Esophagus squamous epithelium (tissue), 5 donors: ENCODE measurements around the gene SELL. TPM values are rescaled to one million over a fixed set of nuclear protein-coding genes. Genes with fewer than 3 reads are reported as not detected.

ENCODE experiments used
- DNase-seq: peaks from one replicate; lab custom pipeline; 2025; lab: John Stamatoyannopoulos, UW
- H3K27ac ChIP-seq, 4 donors: fragments of 200-600 bp; sonication (generic); one replicate each; pipeline ENCODE4 v1.5.1; 2016 to 2019; ENCODE audit warnings: mild to moderate bottlenecking in 1 of 4
- H3K27me3 ChIP-seq, 4 donors: fragments of 200-600 bp; sonication (generic); 1 replicate in 3 of 4; 2 replicates in 1 of 4; pipeline versions ENCODE4 v1.5.1 to v1.6.0; 2017 to 2021; ENCODE audit warnings: antibody characterized with exemption in 1 of 4
- H3K36me3 ChIP-seq, 3 donors: fragments of 200-600 bp; sonication (generic); one replicate each; pipeline ENCODE4 v1.5.1; 2016 to 2019
- H3K4me1 ChIP-seq, 3 donors: fragments of 200-600 bp; sonication (generic); one replicate each; pipeline ENCODE4 v1.5.1; 2017 to 2019
- H3K4me3 ChIP-seq, 4 donors: fragments of 200-600 bp; sonication (generic); 1 replicate in 3 of 4; 2 replicates in 1 of 4; pipeline ENCODE4 v1.5.1; 2016 to 2019; ENCODE audit warnings: mild to moderate bottlenecking in 2 of 4, moderate library complexity in 1 of 4
- H3K9me3 ChIP-seq, 3 donors: fragments of 200-600 bp; sonication (generic); one replicate each; pipeline ENCODE4 v1.5.1; 2016 to 2019
- CTCF ChIP-seq, 6 experiments: fragments of 450-650 bp in 4 of 6; fragments of 200-600 bp in 2 of 6; sonication (generic) in 2 of 6; IDR thresholded peaks; one replicate each; pipeline ENCODE4 v1.5.1; 2016 to 2019; ENCODE audit warnings: antibody characterized with exemption in 6 of 6, mild to moderate bottlenecking in 4 of 6, moderate library complexity in 4 of 6
- POLR2A ChIP-seq, 4 donors: fragments of 450-650 bp; IDR thresholded peaks; one replicate each; pipeline ENCODE4 v1.6.1; 2017; ENCODE audit warnings: antibody characterized with exemption in 4 of 4, mild to moderate bottlenecking in 4 of 4, moderate library complexity in 3 of 4
- WGBS, 2 donors: methylation state at CpG; one replicate each; pipeline ENCODE4 v1.1.5; 2018; 5-methylcytosine and 5-hydroxymethylcytosine counted together
- intact Hi-C: fragments of 100-400 bp; cut with DNase I; formaldehyde crosslinking; loops from one replicate; pipeline ENCODE4 v1.15.0; 2022
- total RNA-seq, 4 donors: library from RNA; depleted of rRNA; stranded (reverse); fragments of >200 nt; gene quantifications; one replicate each; pipeline ENCODE4 v1.1.0, GENCODE V29; 2016
- donor health status: DM: yes; HTN: yes; CAD: no.

Gene SELL
- total RNA-seq, 4 donors from 2014 or later, result 0.38 to 2.2 (median 1.1) TPM

GRCh38 chr1:169729991-169730390 lies 18.6 kb upstream of the SELL start:
- TF ChIP-seq POLR2A (IDR thresholded peaks at IDR 0.05) (no peak), CTCF (IDR thresholded peaks at IDR 0.05) (no peak)
- Histone ChIP-seq H3K4me1 (no peaks in the 10 kb centered on the region), H3K27me3 (peaks cover 0 to 12% (median 2%) of the 10 kb centered on the region in 4 donors), H3K9me3 (no peaks in the 10 kb centered on the region), H3K36me3 (no peaks in the 10 kb centered on the region), H3K27ac (no peak overlapping the region), H3K4me3 (no peak overlapping the region)
- no peak for DNase-seq
- intact Hi-C loops, result no loop called here

- WGBS, 2 donors, result 52 to 80% methylated on average over 6 of the region's 6 CpGs
- intact Hi-C loops, result no loop called here
- Histone ChIP-seq H3K27ac (no peak overlapping the region), H3K36me3 (no peaks in the 10 kb centered on the region), H3K4me3 (no peak overlapping the region), H3K9me3 (no peaks in the 10 kb centered on the region), H3K4me1 (no peaks in the 10 kb centered on the region), H3K27me3 (peaks cover 0 to 7% (median 2%) of the 10 kb centered on the region in 4 donors)
- TF ChIP-seq POLR2A (IDR thresholded peaks at IDR 0.05) (no peak), CTCF (IDR thresholded peaks at IDR 0.05) (no peak)
- no peak for DNase-seq
Observed at GRCh38 chr1:169727307-169727706, 15.9 kb upstream of the SELL start.

- Histone ChIP-seq H3K9me3 (no peaks in the 10 kb centered on the region), H3K27me3 (peaks cover 0 to 7% (median 2%) of the 10 kb centered on the region in 4 donors), H3K36me3 (no peaks in the 10 kb centered on the region), H3K27ac (no peak overlapping the region), H3K4me1 (no peaks in the 10 kb centered on the region), H3K4me3 (no peak overlapping the region)
- TF ChIP-seq POLR2A (IDR thresholded peaks at IDR 0.05) (no peak), CTCF (IDR thresholded peaks at IDR 0.05) (no peak)
- DNase-seq, result no peak
- WGBS, 2 donors, result 63 to 73% methylated on average over 3 of the region's 3 CpGs
- intact Hi-C loops, result no loop called here
Observed at GRCh38 chr1:169726851-169727250, 15.4 kb upstream of the SELL start.

GRCh38 chr1:169725930-169726329 lies 14.5 kb upstream of the SELL start:
- Histone ChIP-seq H3K9me3 (no peaks in the 10 kb centered on the region), H3K4me1 (no peaks in the 10 kb centered on the region), H3K27ac (no peak overlapping the region), H3K4me3 (no peak overlapping the region), H3K27me3 (peaks cover 0 to 7% (median 0%) of the 10 kb centered on the region in 4 donors), H3K36me3 (no peaks in the 10 kb centered on the region)
- DNase-seq, result no peak
- WGBS, 2 donors, result 39 to 49% methylated on average over 3 of the region's 3 CpGs
- TF ChIP-seq CTCF (IDR thresholded peaks at IDR 0.05), result no peak
- TF ChIP-seq POLR2A (IDR thresholded peaks at IDR 0.05), result no peak
- intact Hi-C loops, result no loop called here

- TF ChIP-seq CTCF (IDR thresholded peaks at IDR 0.05) (no peak), POLR2A (IDR thresholded peaks at IDR 0.05) (no peak)
- no peaks in the 10 kb centered on the region for H3K36me3 ChIP-seq
- DNase-seq, result no peak
- H3K9me3 ChIP-seq, result no peaks in the 10 kb centered on the region
- intact Hi-C loops, result no loop called here
- 47 to 61% methylated on average over 4 of the region's 4 CpGs for WGBS, 2 donors
- peaks cover 0 to 3% (median 0%) of the 10 kb centered on the region in 4 donors for H3K27me3 ChIP-seq
- H3K4me3 ChIP-seq, result no peak overlapping the region
- H3K27ac ChIP-seq, result no peak overlapping the region
- no peaks in the 10 kb centered on the region for H3K4me1 ChIP-seq
Observed at GRCh38 chr1:169724168-169724567, 12.7 kb upstream of the SELL start.
